ENCODE data around the gene BDH2. TPM values are rescaled to one million over a fixed set of nuclear protein-coding genes. Genes with fewer than 3 reads are reported as not detected.

Gene BDH2
- total RNA-seq, 4 donors from 2014 or later: 16.4 to 47.1 (median 32.2) TPM

DNA sequence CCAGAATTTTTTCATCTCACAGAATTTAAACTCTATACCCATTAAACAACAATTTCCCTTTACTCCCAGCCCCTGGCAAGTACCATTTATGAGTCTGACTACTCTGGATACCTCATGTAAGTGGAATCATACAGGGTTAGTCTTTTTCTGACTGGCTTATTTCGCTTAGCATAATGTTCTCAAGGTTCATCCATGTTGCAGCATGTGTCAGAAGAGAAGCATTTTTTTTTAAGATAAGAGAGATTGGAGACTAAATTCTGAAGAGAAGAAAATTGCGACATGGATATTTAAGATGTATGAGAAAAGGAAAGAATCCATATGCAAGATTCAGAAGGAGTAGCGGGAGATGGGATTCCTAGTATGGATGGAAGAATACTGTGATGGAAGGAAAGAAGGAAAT is 68.8 kb downstream of the BDH2 start:
- Histone ChIP-seq H3K4me3 (no peak overlapping the region), H3K4me1 (no peaks in the 10 kb centered on the region), H3K9me3 (no peaks in the 10 kb centered on the region), H3K27me3 (no peaks in the 10 kb centered on the region), H3K27ac (no peak overlapping the region), H3K36me3 (peaks cover 0 to 26% (median 0%) of the 10 kb centered on the region in 3 donors)
- intact Hi-C loops (cut with DNase I): loop anchor here (10.0 kb wide), 1 partner anchor 64 kb away; the partner anchor contains the start of gene BDH2
- DNase-seq: no peak
- WGBS, 2 donors: 90 to 94% methylated on average over 3 of the region's 3 CpGs
- TF ChIP-seq, protein P1, sequence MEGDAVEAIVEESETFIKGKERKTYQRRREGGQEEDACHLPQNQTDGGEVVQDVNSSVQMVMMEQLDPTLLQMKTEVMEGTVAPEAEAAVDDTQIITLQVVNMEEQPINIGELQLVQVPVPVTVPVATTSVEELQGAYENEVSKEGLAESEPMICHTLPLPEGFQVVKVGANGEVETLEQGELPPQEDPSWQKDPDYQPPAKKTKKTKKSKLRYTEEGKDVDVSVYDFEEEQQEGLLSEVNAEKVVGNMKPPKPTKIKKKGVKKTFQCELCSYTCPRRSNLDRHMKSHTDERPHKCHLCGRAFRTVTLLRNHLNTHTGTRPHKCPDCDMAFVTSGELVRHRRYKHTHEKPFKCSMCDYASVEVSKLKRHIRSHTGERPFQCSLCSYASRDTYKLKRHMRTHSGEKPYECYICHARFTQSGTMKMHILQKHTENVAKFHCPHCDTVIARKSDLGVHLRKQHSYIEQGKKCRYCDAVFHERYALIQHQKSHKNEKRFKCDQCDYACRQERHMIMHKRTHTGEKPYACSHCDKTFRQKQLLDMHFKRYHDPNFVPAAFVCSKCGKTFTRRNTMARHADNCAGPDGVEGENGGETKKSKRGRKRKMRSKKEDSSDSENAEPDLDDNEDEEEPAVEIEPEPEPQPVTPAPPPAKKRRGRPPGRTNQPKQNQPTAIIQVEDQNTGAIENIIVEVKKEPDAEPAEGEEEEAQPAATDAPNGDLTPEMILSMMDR (IDR thresholded peaks at IDR 0.05): no peak
- TF ChIP-seq POLR2A (IDR thresholded peaks at IDR 0.05): no peak

DNA sequence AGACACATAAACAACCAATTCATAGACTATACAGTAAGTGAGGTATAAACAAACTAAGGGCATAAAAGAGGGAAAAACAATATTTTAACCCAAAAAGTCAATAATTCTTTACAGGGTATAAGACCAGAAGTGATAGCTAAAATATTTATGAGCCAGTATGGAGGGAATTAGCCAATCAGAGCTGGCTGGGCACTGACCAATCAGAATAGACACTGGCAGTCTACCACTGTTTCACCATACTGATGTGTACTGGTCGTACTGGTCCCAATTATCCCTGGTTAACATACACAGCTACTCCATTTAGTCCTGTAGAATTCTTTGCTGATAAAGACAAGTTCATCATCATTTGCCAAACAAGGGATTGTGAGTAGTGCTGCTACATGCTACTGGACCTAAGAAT is 70.3 kb downstream of the BDH2 start:
- intact Hi-C loops (cut with DNase I): no loop called here
- TF ChIP-seq, protein P1 (IDR thresholded peaks at IDR 0.05): no peak
- no peak for TF ChIP-seq POLR2A (IDR thresholded peaks at IDR 0.05)
- Histone ChIP-seq H3K4me1 (no peaks in the 10 kb centered on the region), H3K27me3 (no peaks in the 10 kb centered on the region), H3K4me3 (no peak overlapping the region), H3K27ac (no peak overlapping the region), H3K9me3 (no peaks in the 10 kb centered on the region), H3K36me3 (peaks cover 0 to 27% (median 0%) of the 10 kb centered on the region in 3 donors)
- no peak for DNase-seq
- WGBS, 2 donors: 86 to 90% methylated on average over 1 of the region's 1 CpG

Other genes with a start within 250 kb of the BDH2 start
- gene CISD2, start 230.8 kb downstream of the BDH2 start, total RNA-seq: 10 to 100 TPM in 2 of 4 donors, 1 to 10 TPM in 2; 5.6 to 22.4 (median 11.0) TPM
- gene SLC9B1, start 80.1 kb downstream of the BDH2 start, total RNA-seq: under 1 TPM in 2 of 4 donors, not detected in 2; 0.49 to 0.76 TPM
- gene SLC9B2, start 23.1 kb downstream of the BDH2 start, total RNA-seq: 10 to 100 TPM in 2 of 4 donors, 1 to 10 TPM in 2; 5.0 to 12.6 (median 8.9) TPM
- 10 to 100 TPM in 2 of 4 donors, 1 to 10 TPM in 2; 3.0 to 14.3 (median 7.7) TPM for gene CENPE, start 98.5 kb upstream of the BDH2 start, total RNA-seq

Data from esophagus squamous epithelium (tissue), 5 donors.